22Rv1 (cell line): ENCODE results near the gene SLC23A2.

Source experiments
- H3K27ac ChIP-seq: fragments of 450-650 bp; 2 replicates; pipeline ENCODE4 v1.5.1; 2017
- ZFX ChIP-seq: fragments of 450-650 bp; IDR thresholded peaks from 2 replicates; pipeline ENCODE4 v1.6.1; 2017; ENCODE audit warnings: antibody characterized with exemption, borderline replicate concordance
- TF ChIP-seq, protein P1 (sequence below): fragments of 450-650 bp; IDR thresholded peaks from 2 replicates; pipeline ENCODE4 v1.5.1; 2017; ENCODE audit warnings: mild to moderate bottlenecking

Gene SLC23A2

DNA sequence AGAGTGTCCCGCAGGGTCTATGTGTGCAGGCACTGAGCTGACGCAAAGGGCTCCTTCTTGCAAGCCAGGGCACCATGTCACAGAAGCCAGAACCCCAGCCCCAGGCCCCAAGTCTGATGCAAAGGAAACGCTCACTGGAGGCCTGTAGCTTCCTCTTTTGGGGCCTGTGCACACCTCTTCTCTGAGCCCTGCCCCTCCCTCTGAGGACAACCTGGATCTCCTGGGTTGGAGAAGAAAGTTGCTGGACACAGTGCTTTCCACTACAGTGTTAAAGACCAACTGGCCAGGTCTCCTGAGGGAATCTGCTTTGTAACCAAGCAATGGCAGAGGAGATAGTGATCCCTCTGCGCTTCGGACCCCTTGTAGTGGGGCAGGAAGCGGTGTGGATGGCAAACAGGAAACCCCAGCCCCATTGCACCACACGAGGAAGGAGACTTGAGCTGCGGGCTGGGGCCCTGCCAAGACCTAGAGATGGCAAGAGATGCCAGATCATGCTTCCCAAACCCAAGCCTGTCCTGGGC, 189.6 kb downstream of the SLC23A2 start:
- TF ChIP-seq, protein P1, sequence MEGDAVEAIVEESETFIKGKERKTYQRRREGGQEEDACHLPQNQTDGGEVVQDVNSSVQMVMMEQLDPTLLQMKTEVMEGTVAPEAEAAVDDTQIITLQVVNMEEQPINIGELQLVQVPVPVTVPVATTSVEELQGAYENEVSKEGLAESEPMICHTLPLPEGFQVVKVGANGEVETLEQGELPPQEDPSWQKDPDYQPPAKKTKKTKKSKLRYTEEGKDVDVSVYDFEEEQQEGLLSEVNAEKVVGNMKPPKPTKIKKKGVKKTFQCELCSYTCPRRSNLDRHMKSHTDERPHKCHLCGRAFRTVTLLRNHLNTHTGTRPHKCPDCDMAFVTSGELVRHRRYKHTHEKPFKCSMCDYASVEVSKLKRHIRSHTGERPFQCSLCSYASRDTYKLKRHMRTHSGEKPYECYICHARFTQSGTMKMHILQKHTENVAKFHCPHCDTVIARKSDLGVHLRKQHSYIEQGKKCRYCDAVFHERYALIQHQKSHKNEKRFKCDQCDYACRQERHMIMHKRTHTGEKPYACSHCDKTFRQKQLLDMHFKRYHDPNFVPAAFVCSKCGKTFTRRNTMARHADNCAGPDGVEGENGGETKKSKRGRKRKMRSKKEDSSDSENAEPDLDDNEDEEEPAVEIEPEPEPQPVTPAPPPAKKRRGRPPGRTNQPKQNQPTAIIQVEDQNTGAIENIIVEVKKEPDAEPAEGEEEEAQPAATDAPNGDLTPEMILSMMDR = no peak
- no peak for TF ChIP-seq ZFX
- H3K27ac ChIP-seq = no peak overlapping the region

DNA sequence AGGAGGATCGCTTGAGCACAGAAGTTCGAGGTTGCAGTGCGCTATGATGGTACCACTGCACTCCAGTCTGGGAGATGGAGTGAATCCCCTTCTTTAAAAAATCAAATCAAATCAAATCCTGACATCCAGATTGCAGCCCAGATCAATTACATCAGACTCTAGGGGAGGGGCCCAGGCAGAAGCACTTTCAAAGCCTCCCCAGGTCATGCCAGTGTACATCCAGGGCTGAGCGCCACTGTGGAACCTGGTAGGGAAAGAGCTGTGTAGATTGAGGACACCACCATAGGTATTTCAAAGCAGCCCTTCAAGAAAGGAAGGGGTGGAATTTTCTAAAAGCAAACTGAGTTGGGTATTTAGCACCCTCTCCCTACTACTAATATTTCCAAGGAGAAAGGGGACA, 190.1 kb downstream of the SLC23A2 start:
- TF ChIP-seq ZFX = no peak
- H3K27ac ChIP-seq = no peak overlapping the region

DNA sequence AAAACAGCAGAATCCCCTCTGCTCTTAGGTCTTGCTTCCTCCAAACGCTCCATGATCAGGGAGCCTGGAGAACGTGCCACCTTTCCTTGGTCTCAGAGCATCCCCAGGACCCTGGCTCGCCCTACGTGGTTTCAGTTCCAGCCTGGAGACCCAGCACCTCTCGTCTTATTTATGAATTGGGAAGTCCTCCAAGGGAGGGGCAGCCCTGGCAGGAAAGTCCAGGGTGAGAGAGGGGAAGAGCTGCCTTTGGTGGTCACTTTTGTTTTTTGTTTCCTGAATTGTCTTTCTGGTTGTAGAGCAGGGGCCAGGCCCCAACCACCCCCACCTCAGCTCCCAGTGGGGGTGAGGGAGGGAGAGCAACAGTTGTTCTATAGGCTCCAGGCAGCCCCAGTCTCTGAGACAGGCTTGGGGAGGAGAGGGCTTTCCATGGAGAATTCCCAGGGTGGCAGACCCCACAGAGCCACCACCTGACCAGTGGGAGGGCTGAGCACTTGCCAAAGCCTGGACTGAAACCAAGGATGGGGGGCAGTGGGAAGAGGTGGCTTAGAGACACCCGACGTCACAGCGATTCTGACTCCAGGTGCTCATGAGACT, 190.8 kb downstream of the SLC23A2 start:
- no peak overlapping the region for H3K27ac ChIP-seq
- TF ChIP-seq, protein P1 = no peak
- TF ChIP-seq ZFX = no peak

DNA sequence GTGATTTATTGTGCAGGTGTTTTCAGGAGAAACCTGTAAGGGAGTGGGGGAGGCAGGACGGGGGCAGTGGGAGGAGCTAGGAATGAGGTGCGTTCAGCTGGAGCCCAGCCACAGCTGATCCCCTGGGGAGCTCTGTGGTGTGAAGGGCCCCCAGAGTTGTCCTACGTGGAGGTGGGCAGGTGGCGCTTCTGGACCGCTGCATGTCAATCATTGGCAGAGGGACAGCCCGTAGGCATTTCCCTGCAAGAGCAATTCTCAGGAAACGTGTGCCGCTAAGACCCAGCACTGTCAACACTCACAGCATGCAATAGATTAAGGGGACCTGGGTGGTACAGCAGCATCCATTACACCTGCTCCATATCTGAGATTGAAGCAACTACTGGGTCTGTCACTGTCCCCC, 191.6 kb downstream of the SLC23A2 start:
- TF ChIP-seq, protein P1 = no peak
- TF ChIP-seq ZFX = no peak

DNA sequence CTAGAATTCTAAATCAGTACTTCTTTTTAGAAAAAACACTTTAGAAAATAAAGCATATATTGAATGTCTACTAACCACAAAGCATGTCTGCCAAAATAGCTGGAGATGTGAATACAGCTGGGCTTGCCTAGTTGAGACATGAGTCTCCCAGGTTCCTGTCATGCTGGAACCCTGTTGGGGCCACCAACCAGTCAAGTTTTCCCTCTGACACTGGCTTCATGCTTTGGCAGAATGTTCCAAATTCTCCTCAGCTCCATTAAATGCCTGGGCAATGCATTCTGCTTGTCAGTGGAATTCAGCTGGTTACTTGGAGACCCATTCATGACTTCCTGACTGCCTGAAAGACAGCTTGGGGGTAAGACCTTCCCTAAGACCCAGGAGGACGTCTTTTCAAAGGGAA, 192.4 kb downstream of the SLC23A2 start:
- no peak overlapping the region for H3K27ac ChIP-seq
- TF ChIP-seq ZFX = no peak
- TF ChIP-seq, protein P1 = no peak

More for the DNA sequence above, 191.6 kb downstream of the SLC23A2 start:
- no peak overlapping the region for H3K27ac ChIP-seq

DNA sequence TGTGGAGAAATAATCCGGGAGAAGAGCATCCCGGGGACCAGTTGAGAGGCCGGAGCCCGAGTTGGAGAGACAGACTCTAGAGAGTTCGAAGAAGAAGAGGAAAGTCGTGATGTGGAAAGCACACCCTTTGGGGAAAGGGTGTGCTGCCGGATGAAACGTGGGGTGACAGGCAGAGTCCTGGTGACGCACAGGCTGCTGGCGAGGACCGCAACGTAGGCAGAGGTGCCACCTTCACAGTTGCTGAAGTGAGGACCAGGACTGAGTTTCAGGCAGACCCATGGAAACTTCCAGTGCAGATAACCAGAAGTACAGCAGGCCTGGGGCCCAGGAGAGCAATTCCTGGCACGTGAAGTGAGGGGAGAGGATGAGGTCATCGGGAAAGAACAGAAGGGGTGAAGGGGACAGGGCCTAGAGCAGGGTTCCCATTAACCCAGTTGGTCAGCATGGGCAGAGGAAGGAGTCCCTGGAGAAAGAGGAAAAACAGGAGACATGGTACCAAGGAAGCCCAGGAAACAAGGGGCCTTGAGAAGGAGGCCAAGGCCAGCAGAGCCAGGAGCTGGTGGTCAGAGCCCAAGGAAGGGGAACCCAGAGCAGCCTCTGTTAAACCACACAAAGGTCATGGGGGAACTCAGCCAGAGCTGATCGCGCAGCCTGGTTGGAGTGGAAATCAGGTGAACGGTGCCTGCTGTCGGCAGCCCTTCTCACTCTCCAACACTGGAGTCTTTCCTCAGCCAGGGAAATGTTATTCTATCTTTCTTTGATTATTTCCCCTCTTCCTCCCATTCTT, 195.5 kb downstream of the SLC23A2 start:
- no peak overlapping the region for H3K27ac ChIP-seq
- TF ChIP-seq, protein P1 = no peak
- no peak for TF ChIP-seq ZFX

DNA sequence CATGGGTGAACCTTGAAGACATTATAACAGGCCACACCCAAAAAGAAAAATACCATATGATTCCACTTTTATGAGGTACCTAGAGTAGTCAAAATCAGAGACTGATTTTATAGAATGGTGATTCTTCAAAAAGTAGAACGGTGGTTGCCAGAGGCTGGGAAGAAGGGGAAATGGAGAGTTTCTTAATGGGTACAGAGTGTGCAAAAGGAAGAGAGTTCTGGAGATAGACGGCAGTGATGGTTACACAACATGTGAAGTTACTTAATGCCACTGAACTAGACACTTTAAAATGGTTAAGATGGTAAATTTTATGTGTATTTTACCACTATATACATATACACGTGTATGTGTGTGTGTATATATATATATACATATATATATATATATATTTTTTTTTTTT, 198.8 kb downstream of the SLC23A2 start:
- no peak for TF ChIP-seq ZFX
- TF ChIP-seq, protein P1 = no peak
- no peak overlapping the region for H3K27ac ChIP-seq
